ENCODE data around the gene FBXL16. TPM values are rescaled to one million over a fixed set of nuclear protein-coding genes. Genes with fewer than 3 reads are reported as not detected.

Gene FBXL16
- total RNA-seq, 2 experiments from 2014 or later: 3.2 to 6.0 TPM

GRCh38 chr16:711548-712320 is 6.1 kb upstream of the FBXL16 start:
- Mint-ChIP-seq H3K9me3 (no peaks in the 10 kb centered on the region), H3K4me1 (peaks cover 3% of the 10 kb centered on the region), H3K27me3 (peaks cover 55% of the 10 kb centered on the region), H3K27ac (no peak overlapping the region), H3K36me3 (no peaks in the 10 kb centered on the region), H3K4me3 (no peak overlapping the region)
- peak; percentile 84 for DNase-seq

GRCh38 chr16:711084-711483 is 5.5 kb upstream of the FBXL16 start:
- Mint-ChIP-seq H3K9me3 (no peaks in the 10 kb centered on the region), H3K36me3 (no peaks in the 10 kb centered on the region), H3K4me1 (peaks cover 5% of the 10 kb centered on the region), H3K27me3 (peaks cover 62% of the 10 kb centered on the region), H3K27ac (no peak overlapping the region), H3K4me3 (no peak overlapping the region)
- DNase-seq: no peak

- no peak overlapping the region for H3K4me3 Mint-ChIP-seq
- H3K27ac Mint-ChIP-seq: no peak overlapping the region
- H3K9me3 Mint-ChIP-seq: no peaks in the 10 kb centered on the region
- peaks cover 62% of the 10 kb centered on the region for H3K27me3 Mint-ChIP-seq
- H3K36me3 Mint-ChIP-seq: no peaks in the 10 kb centered on the region
- H3K4me1 Mint-ChIP-seq: peaks cover 5% of the 10 kb centered on the region
- DNase-seq: no peak
Observed at GRCh38 chr16:710500-711075, 5.0 kb upstream of the FBXL16 start.

GRCh38 chr16:709566-710499 is 4.2 kb upstream of the FBXL16 start:
- DNase-seq: no peak
- H3K4me1 Mint-ChIP-seq: peaks cover 5% of the 10 kb centered on the region
- H3K36me3 Mint-ChIP-seq: no peaks in the 10 kb centered on the region
- H3K9me3 Mint-ChIP-seq: no peaks in the 10 kb centered on the region
- H3K27me3 Mint-ChIP-seq: peaks cover 62% of the 10 kb centered on the region
- no peak overlapping the region for H3K27ac Mint-ChIP-seq
- H3K4me3 Mint-ChIP-seq: no peak overlapping the region

- Mint-ChIP-seq H3K4me3 (no peak overlapping the region), H3K27ac (no peak overlapping the region), H3K4me1 (peaks cover 2% of the 10 kb centered on the region), H3K9me3 (no peaks in the 10 kb centered on the region), H3K27me3 (peaks cover 66% of the 10 kb centered on the region), H3K36me3 (no peaks in the 10 kb centered on the region)
- no peak for DNase-seq
Observed at GRCh38 chr16:708959-709358, 3.4 kb upstream of the FBXL16 start.

- no peaks in the 10 kb centered on the region for H3K36me3 Mint-ChIP-seq
- H3K4me3 Mint-ChIP-seq: no peak overlapping the region
- H3K27ac Mint-ChIP-seq: no peak overlapping the region
- H3K4me1 Mint-ChIP-seq: peaks cover 2% of the 10 kb centered on the region
- no peaks in the 10 kb centered on the region for H3K9me3 Mint-ChIP-seq
- DNase-seq: no peak
- H3K27me3 Mint-ChIP-seq: peaks cover 70% of the 10 kb centered on the region
Observed at GRCh38 chr16:708019-708418, 2.4 kb upstream of the FBXL16 start.

GRCh38 chr16:707062-707538 is 1.5 kb upstream of the FBXL16 start:
- Mint-ChIP-seq H3K36me3 (no peaks in the 10 kb centered on the region), H3K4me1 (peaks cover 2% of the 10 kb centered on the region), H3K9me3 (no peaks in the 10 kb centered on the region), H3K27me3 (peaks cover 73% of the 10 kb centered on the region), H3K4me3 (no peak overlapping the region), H3K27ac (no peak overlapping the region)
- no peak for DNase-seq

GRCh38 chr16:706189-707061 is 824 bp upstream of the FBXL16 start:
- no peaks in the 10 kb centered on the region for H3K36me3 Mint-ChIP-seq
- H3K27ac Mint-ChIP-seq: no peak overlapping the region
- peaks cover 2% of the 10 kb centered on the region for H3K4me1 Mint-ChIP-seq
- H3K9me3 Mint-ChIP-seq: no peaks in the 10 kb centered on the region
- DNase-seq: no peak
- peaks cover 80% of the 10 kb centered on the region for H3K27me3 Mint-ChIP-seq
- no peak overlapping the region for H3K4me3 Mint-ChIP-seq

GRCh38 chr16:704552-705380 is 835 bp downstream of the FBXL16 start:
- Mint-ChIP-seq H3K4me1 (peaks cover 2% of the 10 kb centered on the region), H3K9me3 (no peaks in the 10 kb centered on the region), H3K27me3 (peaks cover 70% of the 10 kb centered on the region), H3K27ac (no peak overlapping the region), H3K36me3 (no peaks in the 10 kb centered on the region), H3K4me3 (no peak overlapping the region)
- DNase-seq: no peak

GRCh38 chr16:704047-704446 is 1.6 kb downstream of the FBXL16 start:
- Mint-ChIP-seq H3K9me3 (no peaks in the 10 kb centered on the region), H3K4me3 (no peak overlapping the region), H3K27me3 (peaks cover 63% of the 10 kb centered on the region)

GRCh38 chr16:703406-703805 is 2.2 kb downstream of the FBXL16 start:
- H3K4me1 Mint-ChIP-seq: peaks cover 4% of the 10 kb centered on the region
- H3K9me3 Mint-ChIP-seq: no peaks in the 10 kb centered on the region
- DNase-seq: no peak
- peaks cover 56% of the 10 kb centered on the region for H3K27me3 Mint-ChIP-seq
- H3K27ac Mint-ChIP-seq: no peak overlapping the region
- no peak overlapping the region for H3K4me3 Mint-ChIP-seq
- no peaks in the 10 kb centered on the region for H3K36me3 Mint-ChIP-seq

More at GRCh38 chr16:704047-704446, 1.6 kb downstream of the FBXL16 start:
- Mint-ChIP-seq H3K27ac (no peak overlapping the region), H3K36me3 (no peaks in the 10 kb centered on the region), H3K4me1 (peaks cover 4% of the 10 kb centered on the region)
- no peak for DNase-seq

GRCh38 chr16:702341-702740 is 3.3 kb downstream of the FBXL16 start:
- Mint-ChIP-seq H3K4me3 (no peak overlapping the region), H3K4me1 (peaks cover 4% of the 10 kb centered on the region), H3K9me3 (no peaks in the 10 kb centered on the region), H3K27me3 (peaks cover 46% of the 10 kb centered on the region), H3K27ac (no peak overlapping the region), H3K36me3 (no peaks in the 10 kb centered on the region)
- DNase-seq: no peak

GRCh38 chr16:700684-701584 is 4.7 kb downstream of the FBXL16 start:
- no peak overlapping the region for H3K27ac Mint-ChIP-seq
- no peak overlapping the region for H3K4me3 Mint-ChIP-seq
- DNase-seq: peak; percentile 66
- peaks cover 3% of the 10 kb centered on the region for H3K4me1 Mint-ChIP-seq
- no peaks in the 10 kb centered on the region for H3K9me3 Mint-ChIP-seq
- peaks cover 33% of the 10 kb centered on the region for H3K27me3 Mint-ChIP-seq
- H3K36me3 Mint-ChIP-seq: no peaks in the 10 kb centered on the region

Data from activated naive CD8-positive, alpha-beta T cell treated with anti-CD3 and anti-CD28 coated beads for 36 hours (primary cell).